HG03571 (cell line): Measurements from ENCODE around the gene NT5DC3.
A peak's percentile ranks its signal among the peaks of the same experiment; 100 is the strongest.
"Not testable (repeated sequence)": the region's sequence is repeated elsewhere in the genome, so short reads cannot be mapped to it uniquely, and the experiment has no call there.

Experiments
- ATAC-seq: cut with Tn5 transposase; IDR thresholded peaks from one replicate; pipeline ENCODE4 v1.9.1; 2021; ENCODE audit not compliant: unreplicated experiment

The NT5DC3 gene

GRCh38 chr12:103855896-103856657 is 15.0 kb upstream of the NT5DC3 start:
- no peak for ATAC-seq

GRCh38 chr12:103855036-103855712 is 14.1 kb upstream of the NT5DC3 start:
- ATAC-seq: no peak

- no peak for ATAC-seq
Measured at GRCh38 chr12:103854372-103854973, 13.4 kb upstream of the NT5DC3 start.

- ATAC-seq: no peak
Measured at GRCh38 chr12:103852498-103852997, 11.5 kb upstream of the NT5DC3 start.

- no peak for ATAC-seq
Measured at GRCh38 chr12:103851127-103851526, 10.1 kb upstream of the NT5DC3 start.

- ATAC-seq: no peak
Measured at GRCh38 chr12:103850429-103850828, 9.4 kb upstream of the NT5DC3 start.

- no peak for ATAC-seq
Measured at GRCh38 chr12:103848917-103849491, 8.0 kb upstream of the NT5DC3 start.

- ATAC-seq: no peak
Measured at GRCh38 chr12:103848143-103848542, 7.1 kb upstream of the NT5DC3 start.

GRCh38 chr12:103846415-103846814 is 5.4 kb upstream of the NT5DC3 start:
- no peak for ATAC-seq

GRCh38 chr12:103844305-103844704 is 3.3 kb upstream of the NT5DC3 start:
- no peak for ATAC-seq

- ATAC-seq: peak; percentile 8
Measured at GRCh38 chr12:103841690-103842584, 903 bp upstream of the NT5DC3 start.

GRCh38 chr12:103840462-103840875 is 565 bp downstream of the NT5DC3 start:
- peak; percentile 26 for ATAC-seq

GRCh38 chr12:103839609-103840461 is 1.2 kb downstream of the NT5DC3 start:
- no peak for ATAC-seq

GRCh38 chr12:103839103-103839502 is 1.9 kb downstream of the NT5DC3 start:
- ATAC-seq: no peak

- no peak for ATAC-seq
Measured at GRCh38 chr12:103838254-103838914, 2.6 kb downstream of the NT5DC3 start.

GRCh38 chr12:103836345-103836744 is 4.7 kb downstream of the NT5DC3 start:
- ATAC-seq: no peak

GRCh38 chr12:103835747-103836335 is 5.2 kb downstream of the NT5DC3 start:
- ATAC-seq: not testable (repeated sequence)

GRCh38 chr12:103834942-103835341 is 6.1 kb downstream of the NT5DC3 start:
- ATAC-seq: no peak

GRCh38 chr12:103833891-103834290 is 7.1 kb downstream of the NT5DC3 start:
- no peak for ATAC-seq
